ENCODE results near the gene USP53.
"Not testable (repeated sequence)": the region's sequence is repeated elsewhere in the genome, so short reads cannot be mapped to it uniquely, and the experiment has no call there.

The USP53 gene

DNA sequence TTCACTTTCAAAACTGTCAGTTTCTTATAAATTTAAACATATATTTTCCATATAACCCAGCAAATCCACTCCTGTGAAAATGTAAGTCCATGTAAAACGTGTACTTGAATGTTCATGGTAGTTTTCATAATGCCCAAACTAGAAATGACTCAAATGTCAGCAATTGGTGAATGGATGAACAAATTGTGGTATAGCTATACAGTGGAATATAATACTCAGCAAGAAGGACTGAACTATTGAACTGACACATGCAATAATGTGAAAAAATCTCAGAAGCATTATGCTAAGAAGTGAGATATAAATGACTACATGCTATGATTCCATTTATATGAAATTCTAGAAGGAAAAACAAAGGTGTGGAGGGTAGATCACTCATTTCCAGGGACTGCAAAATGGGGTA is 52.2 kb downstream of the USP53 start:
- TF ChIP-seq, protein P1, sequence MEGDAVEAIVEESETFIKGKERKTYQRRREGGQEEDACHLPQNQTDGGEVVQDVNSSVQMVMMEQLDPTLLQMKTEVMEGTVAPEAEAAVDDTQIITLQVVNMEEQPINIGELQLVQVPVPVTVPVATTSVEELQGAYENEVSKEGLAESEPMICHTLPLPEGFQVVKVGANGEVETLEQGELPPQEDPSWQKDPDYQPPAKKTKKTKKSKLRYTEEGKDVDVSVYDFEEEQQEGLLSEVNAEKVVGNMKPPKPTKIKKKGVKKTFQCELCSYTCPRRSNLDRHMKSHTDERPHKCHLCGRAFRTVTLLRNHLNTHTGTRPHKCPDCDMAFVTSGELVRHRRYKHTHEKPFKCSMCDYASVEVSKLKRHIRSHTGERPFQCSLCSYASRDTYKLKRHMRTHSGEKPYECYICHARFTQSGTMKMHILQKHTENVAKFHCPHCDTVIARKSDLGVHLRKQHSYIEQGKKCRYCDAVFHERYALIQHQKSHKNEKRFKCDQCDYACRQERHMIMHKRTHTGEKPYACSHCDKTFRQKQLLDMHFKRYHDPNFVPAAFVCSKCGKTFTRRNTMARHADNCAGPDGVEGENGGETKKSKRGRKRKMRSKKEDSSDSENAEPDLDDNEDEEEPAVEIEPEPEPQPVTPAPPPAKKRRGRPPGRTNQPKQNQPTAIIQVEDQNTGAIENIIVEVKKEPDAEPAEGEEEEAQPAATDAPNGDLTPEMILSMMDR (IDR thresholded peaks at IDR 0.05; ENCODE audit: insufficient read depth, low read length, missing control alignments): no peak
- no peak for DNase-seq (ENCODE audit: low read depth, low spot score)
- ChIA-PET CTCF (interaction anchor here (1.1 kb wide), 1 partner anchor 224 kb away, joined by 3 read pairs; no protein-coding TSS in a partner anchor), POLR2A (no interaction called here)
- H3K4me3 ChIP-seq (ENCODE audit: low read depth, low read length): no peak overlapping the region

DNA sequence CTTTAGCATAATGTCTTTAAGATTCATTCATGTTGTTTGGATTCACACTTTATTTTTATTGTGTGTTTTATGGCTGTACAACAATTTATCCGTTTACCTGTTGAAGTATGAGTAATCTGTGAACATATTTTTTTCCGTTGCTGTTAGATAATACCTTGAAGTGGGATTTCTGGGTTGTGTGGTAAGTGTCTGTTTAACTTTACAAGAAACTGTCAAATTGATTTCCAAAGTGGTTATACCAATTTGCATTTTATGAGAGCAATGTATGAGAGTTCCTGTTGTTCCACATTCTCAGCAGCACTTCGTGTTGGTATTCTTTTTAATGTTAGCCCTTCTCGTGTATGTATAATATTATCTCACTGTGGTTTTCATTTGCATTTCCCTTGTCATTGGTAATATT is 53.6 kb downstream of the USP53 start:
- ChIA-PET POLR2A (no interaction called here), CTCF (interaction anchor here (1.1 kb wide), 1 partner anchor 225 kb away, joined by 3 read pairs; no protein-coding TSS in a partner anchor)
- no peak overlapping the region for H3K4me3 ChIP-seq (ENCODE audit: low read depth, low read length)
- no peak for DNase-seq (ENCODE audit: low read depth, low spot score)
- TF ChIP-seq, protein P1 (IDR thresholded peaks at IDR 0.05; ENCODE audit: insufficient read depth, low read length, missing control alignments): no peak

DNA sequence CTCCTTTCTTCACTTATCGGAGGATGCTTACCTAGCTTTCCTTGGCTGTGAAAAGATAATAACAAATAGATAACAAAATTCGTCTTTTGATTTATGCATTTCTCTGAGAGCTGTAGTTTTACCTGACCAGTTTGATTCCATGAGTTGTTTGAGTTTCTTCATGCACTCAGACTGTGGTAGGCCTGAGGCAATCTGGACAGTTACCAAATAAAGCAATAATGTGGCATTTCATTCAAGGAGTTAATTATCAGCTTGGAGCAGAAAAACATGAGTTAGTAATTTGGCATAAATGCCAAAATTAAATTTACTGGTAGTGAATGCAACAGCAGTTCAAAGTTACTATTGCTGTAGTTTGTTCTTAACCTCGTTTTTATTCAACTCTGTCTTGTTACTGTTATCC is 56.0 kb downstream of the USP53 start:
- CTCF ChIA-PET: interaction anchor here (1.4 to 1.5 kb wide), 2 partner anchors 15 to 227 kb away, joined by 4 read pairs; no protein-coding TSS in a partner anchor
- DNase-seq (ENCODE audit: low read depth, low spot score): no peak
- TF ChIP-seq, protein P1 (IDR thresholded peaks at IDR 0.05; ENCODE audit: insufficient read depth, low read length, missing control alignments): no peak
- POLR2A ChIA-PET: no interaction called here
- no peak overlapping the region for H3K4me3 ChIP-seq (ENCODE audit: low read depth, low read length)

DNA sequence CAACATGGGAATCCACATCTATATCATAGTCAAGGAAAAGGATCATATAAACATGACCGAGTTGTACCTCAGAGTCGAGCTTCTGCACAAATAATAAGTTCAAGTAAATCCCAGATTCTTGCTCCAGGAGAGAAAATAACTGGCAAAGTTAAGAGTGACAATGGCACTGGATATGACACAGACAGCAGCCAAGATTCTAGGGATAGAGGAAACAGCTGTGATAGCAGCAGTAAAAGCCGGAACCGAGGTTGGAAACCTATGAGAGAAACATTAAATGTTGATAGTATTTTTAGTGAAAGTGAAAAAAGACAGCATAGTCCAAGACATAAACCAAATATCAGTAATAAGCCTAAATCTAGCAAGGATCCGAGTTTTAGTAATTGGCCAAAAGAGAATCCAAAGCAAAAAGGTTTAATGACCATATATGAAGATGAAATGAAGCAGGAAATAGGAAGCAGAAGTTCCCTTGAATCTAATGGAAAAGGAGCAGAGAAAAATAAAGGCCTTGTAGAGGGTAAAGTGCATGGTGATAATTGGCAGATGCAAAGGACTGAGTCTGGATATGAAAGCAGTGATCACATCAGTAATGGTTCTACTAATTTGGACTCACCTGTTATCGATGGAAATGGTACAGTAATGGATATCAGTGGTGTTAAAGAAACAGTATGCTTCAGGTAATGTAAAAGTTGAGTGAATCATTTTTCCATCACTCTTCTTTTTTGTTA is 59.0 kb downstream of the USP53 start:
- H3K4me3 ChIP-seq (ENCODE audit: low read depth, low read length): no peak overlapping the region
- CTCF ChIA-PET: interaction anchor here (1.3 kb wide), 1 partner anchor 184 kb away, joined by 4 read pairs; no protein-coding TSS in a partner anchor
- TF ChIP-seq, protein P1 (IDR thresholded peaks at IDR 0.05; ENCODE audit: insufficient read depth, low read length, missing control alignments): no peak
- POLR2A ChIA-PET: no interaction called here
- no peak for DNase-seq (ENCODE audit: low read depth, low spot score)

DNA sequence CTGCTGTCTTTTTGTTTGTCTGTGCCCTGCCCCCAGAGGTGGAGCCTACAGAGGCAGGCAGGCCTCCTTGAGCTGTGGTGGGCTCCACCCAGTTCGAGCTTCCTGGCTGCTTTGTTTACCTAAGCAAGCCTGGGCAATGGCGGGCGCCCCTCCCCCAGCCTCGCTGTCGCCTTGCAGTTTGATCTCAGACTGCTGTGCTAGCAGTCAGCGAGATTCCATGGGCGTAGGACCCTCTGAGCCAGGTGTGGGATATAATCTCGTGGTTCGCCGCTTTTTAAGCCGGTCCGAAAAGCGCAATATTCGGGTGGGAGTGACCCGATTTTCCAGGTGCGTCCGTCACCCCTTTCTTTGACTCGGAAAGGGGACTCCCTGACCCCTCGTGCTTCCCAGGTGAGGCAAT is 67.0 kb downstream of the USP53 start:
- DNase-seq (ENCODE audit: low read depth, low spot score); H3K4me3 ChIP-seq (ENCODE audit: low read depth, low read length); CTCF ChIA-PET; POLR2A ChIA-PET: not testable (repeated sequence)

DNA sequence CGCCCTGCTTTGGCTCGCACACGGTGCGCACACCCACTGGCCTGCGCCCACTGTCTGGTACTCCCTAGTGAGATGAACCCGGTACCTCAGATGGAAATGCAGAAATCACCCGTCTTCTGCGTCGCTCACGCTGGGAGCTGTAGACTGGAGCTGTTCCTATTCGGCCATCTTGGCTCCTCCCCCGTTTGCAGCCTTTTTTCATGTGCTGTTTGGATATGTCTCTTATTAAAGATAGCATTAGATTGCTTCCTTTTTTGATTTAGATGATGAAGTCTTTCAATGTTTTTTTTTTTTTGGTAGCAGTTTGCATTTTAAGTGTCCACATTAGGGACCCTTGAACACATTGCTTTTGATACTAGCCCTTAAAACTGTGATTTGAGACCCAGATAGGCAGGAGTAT is 67.4 kb downstream of the USP53 start:
- CTCF ChIA-PET: interaction anchor here (1.0 kb wide), 1 partner anchor 298 kb away, joined by 3 read pairs; no protein-coding TSS in a partner anchor
- DNase-seq (ENCODE audit: low read depth, low spot score); POLR2A ChIA-PET; H3K4me3 ChIP-seq (ENCODE audit: low read depth, low read length): not testable (repeated sequence)

DNA sequence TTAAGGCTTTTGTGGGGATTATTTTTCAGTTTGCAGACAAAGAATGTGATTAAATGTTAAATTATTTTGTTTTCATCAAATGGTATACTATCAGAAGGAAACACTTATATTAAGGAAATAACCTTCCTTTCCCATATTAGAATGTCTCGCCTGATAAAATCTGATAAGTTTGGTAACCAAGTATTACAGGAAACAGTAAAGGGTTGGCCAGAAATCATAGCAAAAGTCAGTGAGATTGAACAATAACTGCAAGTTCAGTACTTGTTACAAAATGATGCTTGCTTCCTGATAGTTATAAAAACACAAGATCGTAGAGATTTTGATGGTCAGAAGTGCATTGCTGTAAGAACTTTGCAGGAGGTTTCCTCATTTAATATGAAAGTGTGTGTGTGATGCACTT is 68.9 kb downstream of the USP53 start:
- TF ChIP-seq, protein P1 (IDR thresholded peaks at IDR 0.05; ENCODE audit: insufficient read depth, low read length, missing control alignments): no peak
- CTCF ChIA-PET: no interaction called here
- H3K4me3 ChIP-seq (ENCODE audit: low read depth, low read length): no peak overlapping the region
- DNase-seq (ENCODE audit: low read depth, low spot score): no peak
- POLR2A ChIA-PET: no interaction called here

Data from AG04449 (cell line).